Esophagus muscularis mucosa (tissue), 3 donors: Measurements from ENCODE around the gene MSANTD2.

Experiments used
- CTCF ChIP-seq, 3 experiments: fragments of 200-600 bp in 2 of 3; fragments of 450-650 bp in 1 of 3; sonication (generic) in 2 of 3; IDR thresholded peaks; one replicate each; pipeline ENCODE4 v1.5.1; 2017 to 2019; ENCODE audit warnings: antibody characterized with exemption in 3 of 3, mild to moderate bottlenecking in 2 of 3, moderate library complexity in 1 of 3
- POLR2A ChIP-seq: fragments of 450-650 bp; IDR thresholded peaks from one replicate; pipeline ENCODE4 v1.6.1; 2017; ENCODE audit warnings: antibody characterized with exemption, moderate library complexity, mild to moderate bottlenecking, low read depth

- TF ChIP-seq CTCF (IDR thresholded peaks at IDR 0.05) (no peak), POLR2A (no peak)
These were observed 7.0 kb upstream of the MSANTD2 start for GRCh38 chr11:124807201-124807600.
